NT2/D1 (cell line): ENCODE data around the gene PACSIN2.

Experiments used
- SUZ12 ChIP-seq: IDR thresholded peaks from 2 replicates; pipeline ENCODE4 v1.6.1; 2011; ENCODE audit not compliant: insufficient read length, insufficient read depth; ENCODE audit errors: extremely low read depth
- YY1 ChIP-seq: IDR thresholded peaks from 2 replicates; pipeline ENCODE4 v1.6.1; 2011; ENCODE audit not compliant: insufficient read length, insufficient read depth
- ZNF274 ChIP-seq: IDR thresholded peaks from 2 replicates; pipeline ENCODE4 v1.6.1; 2011; ENCODE audit warnings: mild to moderate bottlenecking, low read depth, low read length

GRCh38 chr22:42912059-42912458 is 102.9 kb downstream of the PACSIN2 start:
- TF ChIP-seq SUZ12: no peak
- TF ChIP-seq YY1: no peak
- TF ChIP-seq ZNF274: no peak
